22Rv1 (cell line): Measurements from ENCODE around the gene MRLN.

Source experiments
- CTCF ChIP-seq: fragments of 450-650 bp; IDR thresholded peaks from 2 replicates; pipeline ENCODE4 v1.5.1; 2017; ENCODE audit warnings: mild to moderate bottlenecking
- ZFX ChIP-seq: fragments of 450-650 bp; IDR thresholded peaks from 2 replicates; pipeline ENCODE4 v1.6.1; 2017; ENCODE audit warnings: antibody characterized with exemption, borderline replicate concordance

GRCh38 chr10:59799421-59799820 lies 46.2 kb upstream of the MRLN start:
- no peak for TF ChIP-seq CTCF
- no peak for TF ChIP-seq ZFX
